MM.1S (cell line): ENCODE data around the gene OSBPL2.

Source experiments
- CTCF ChIP-seq: fragments of 300-600 bp; sonication (generic); IDR thresholded peaks from 2 replicates; pipeline ENCODE4 v1.5.1; 2016; ENCODE audit warnings: antibody characterized with exemption, low read length, mixed read lengths
- EZH2phosphoT487 ChIP-seq: fragments of 300-600 bp; sonication (generic); IDR thresholded peaks from 2 replicates; pipeline ENCODE4 v1.6.1; 2018; ENCODE audit warnings: antibody characterized with exemption, low read length

GRCh38 chr20:62321975-62322374 is 83.7 kb downstream of the OSBPL2 start:
- TF ChIP-seq CTCF (no peak), EZH2phosphoT487 (no peak)
